ENCODE measurements around the gene ACAA1.

DNA sequence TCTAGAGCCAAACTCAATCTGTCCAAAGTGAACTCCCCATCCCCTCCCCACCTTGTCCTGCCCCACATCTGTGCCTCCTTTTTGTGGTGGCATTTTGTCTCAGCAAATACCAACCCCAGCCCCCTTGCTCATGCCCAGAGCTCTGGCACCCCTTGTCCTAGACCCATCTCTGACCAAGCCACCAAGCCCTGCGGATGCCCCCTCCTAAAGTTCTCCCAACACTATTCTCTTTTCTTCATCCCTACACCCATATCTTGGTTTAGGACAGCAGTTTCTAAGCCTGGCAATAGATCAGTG is 17.7 kb downstream of the ACAA1 start:
- no peak for TF ChIP-seq CTCF (IDR thresholded peaks at IDR 0.05)
- no peak for TF ChIP-seq EZH2 (IDR thresholded peaks at IDR 0.05; ENCODE audit: borderline replicate concordance, insufficient read depth, low read depth, low read length, poor library complexity, severe bottlenecking)

Data from B cell (primary cell).